MCF 10A (cell line): ENCODE results near the gene ATP1A2. TPM values are rescaled to one million over a fixed set of nuclear protein-coding genes. Genes with fewer than 3 reads are reported as not detected.

Source experiments
- BruUV-seq: library from RNA; stranded (reverse); fragments of 400-500 nt; replicated peaks from 2 replicates; lab custom pipeline; 2021; lab: Mats Ljungman, UMichigan
- CTCF ChIA-PET: fragments of 300-600 bp; sonication (Branson Sonifier 250); formaldehyde crosslinking; extraction: SDS; loops from one replicate; lab custom pipeline; 2021; ENCODE audit warnings: antibody characterized with exemption, inconsistent platforms; lab: Yijun Ruan, JAX
- POLR2A ChIA-PET: fragments of 300-600, 350-650 bp; sonication (Branson Sonifier 250); formaldehyde crosslinking; extraction: SDS; loops from one replicate; lab custom pipeline; 2020; ENCODE audit warnings: antibody characterized with exemption, inconsistent platforms; lab: Yijun Ruan, JAX
- DNase-seq: peaks from one replicate; pipeline ENCODE4 v3.0.0-alpha.2; 2018; ENCODE audit not compliant: unreplicated experiment
- H3K27ac Mint-ChIP-seq: one replicate; pipeline ENCODE4 v1.8.0; 2022; ENCODE audit warnings: mild to moderate bottlenecking, low read depth, mixed read lengths; ENCODE audit not compliant: unreplicated experiment
- H3K27me3 Mint-ChIP-seq: one replicate; pipeline ENCODE4 v1.8.0; 2022; ENCODE audit warnings: mixed read lengths; ENCODE audit not compliant: insufficient read depth, unreplicated experiment
- H3K36me3 Mint-ChIP-seq: one replicate; pipeline ENCODE4 v1.8.0; 2022; ENCODE audit warnings: mild to moderate bottlenecking, moderate library complexity, mixed read lengths; ENCODE audit not compliant: insufficient read depth, unreplicated experiment
- H3K4me1 Mint-ChIP-seq: one replicate; pipeline ENCODE4 v1.8.0; 2022; ENCODE audit warnings: mixed read lengths; ENCODE audit not compliant: insufficient read depth, unreplicated experiment
- H3K4me3 Mint-ChIP-seq: one replicate; pipeline ENCODE4 v1.8.0; 2022; ENCODE audit warnings: mild to moderate bottlenecking, moderate library complexity, mixed read lengths; ENCODE audit not compliant: unreplicated experiment
- H3K9me3 Mint-ChIP-seq: one replicate; pipeline ENCODE4 v1.8.0; 2022; ENCODE audit warnings: mixed read lengths; ENCODE audit not compliant: unreplicated experiment
- intact Hi-C: fragments of 100-400 bp; cut with micrococcal nuclease; formaldehyde crosslinking; loops from 2 replicates; pipeline ENCODE4 v1.14.1; 2022
- total RNA-seq: library from RNA; stranded (reverse); gene quantifications from 2 replicates; pipeline ENCODE4 v1.2.3, GENCODE V29; 2022
- TF ChIP-seq, protein P1 (sequence below): fragments of 200-600 bp; IDR thresholded peaks from one replicate; pipeline ENCODE4 v1.8.0; 2022; ENCODE audit warnings: antibody characterized with exemption, mild to moderate bottlenecking; ENCODE audit not compliant: unreplicated experiment

The ATP1A2 gene
- total RNA-seq, 1 experiment from 2014 or later: not detected

DNA sequence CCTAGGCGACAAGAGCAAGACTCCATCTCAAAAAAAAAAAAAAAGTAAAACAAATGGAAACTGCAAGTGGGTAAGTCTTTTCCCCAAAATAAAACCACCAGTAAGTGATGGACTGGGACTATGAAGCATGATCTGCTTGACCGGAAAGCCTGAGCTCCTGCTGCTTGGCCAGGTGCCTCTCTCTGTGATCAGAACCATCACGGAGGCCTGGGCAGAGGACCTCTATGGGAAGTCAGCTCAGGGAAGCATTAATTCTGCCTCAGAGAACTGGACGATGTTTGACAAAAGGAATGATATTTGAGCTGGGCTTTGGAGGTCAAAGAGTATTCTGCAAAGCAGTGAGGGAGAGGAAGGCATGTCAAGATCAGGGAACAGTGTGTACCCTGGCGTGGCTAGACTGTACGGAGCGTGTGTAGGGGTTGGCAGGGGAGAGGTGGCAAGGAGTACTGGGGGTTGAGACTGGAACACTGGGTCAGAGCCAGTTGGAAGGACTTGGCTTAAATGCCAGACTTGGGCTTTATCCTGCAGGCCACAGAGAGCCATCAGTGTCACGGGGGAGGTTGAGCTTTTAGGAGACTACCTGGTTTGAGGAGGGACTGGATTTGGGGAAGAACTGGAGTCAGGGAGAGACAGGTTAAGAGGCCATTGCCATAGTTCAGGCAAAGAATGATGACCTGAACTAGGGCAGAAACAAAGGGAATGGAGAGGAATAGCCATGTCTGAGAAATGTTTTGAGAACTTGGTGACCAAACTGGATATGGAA is 16.4 kb downstream of the ATP1A2 start:
- TF ChIP-seq, protein P1, sequence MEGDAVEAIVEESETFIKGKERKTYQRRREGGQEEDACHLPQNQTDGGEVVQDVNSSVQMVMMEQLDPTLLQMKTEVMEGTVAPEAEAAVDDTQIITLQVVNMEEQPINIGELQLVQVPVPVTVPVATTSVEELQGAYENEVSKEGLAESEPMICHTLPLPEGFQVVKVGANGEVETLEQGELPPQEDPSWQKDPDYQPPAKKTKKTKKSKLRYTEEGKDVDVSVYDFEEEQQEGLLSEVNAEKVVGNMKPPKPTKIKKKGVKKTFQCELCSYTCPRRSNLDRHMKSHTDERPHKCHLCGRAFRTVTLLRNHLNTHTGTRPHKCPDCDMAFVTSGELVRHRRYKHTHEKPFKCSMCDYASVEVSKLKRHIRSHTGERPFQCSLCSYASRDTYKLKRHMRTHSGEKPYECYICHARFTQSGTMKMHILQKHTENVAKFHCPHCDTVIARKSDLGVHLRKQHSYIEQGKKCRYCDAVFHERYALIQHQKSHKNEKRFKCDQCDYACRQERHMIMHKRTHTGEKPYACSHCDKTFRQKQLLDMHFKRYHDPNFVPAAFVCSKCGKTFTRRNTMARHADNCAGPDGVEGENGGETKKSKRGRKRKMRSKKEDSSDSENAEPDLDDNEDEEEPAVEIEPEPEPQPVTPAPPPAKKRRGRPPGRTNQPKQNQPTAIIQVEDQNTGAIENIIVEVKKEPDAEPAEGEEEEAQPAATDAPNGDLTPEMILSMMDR: no peak
- intact Hi-C loops: no loop called here
- DNase-seq: no peak
- Mint-ChIP-seq H3K9me3 (no peaks in the 10 kb centered on the region), H3K27ac (peak overlapping the region; percentile 8), H3K4me3 (no peak overlapping the region), H3K27me3 (peaks cover 12% of the 10 kb centered on the region), H3K4me1 (peaks cover 24% of the 10 kb centered on the region), H3K36me3 (no peaks in the 10 kb centered on the region)
- CTCF ChIA-PET: interaction anchor here (0.9 to 1.7 kb wide), 6 partner anchors 16 to 120 kb away, joined by 3 to 8 read pairs (median 4); no protein-coding TSS in a partner anchor
- POLR2A ChIA-PET: no interaction called here
- no TSS peak for BruUV-seq

DNA sequence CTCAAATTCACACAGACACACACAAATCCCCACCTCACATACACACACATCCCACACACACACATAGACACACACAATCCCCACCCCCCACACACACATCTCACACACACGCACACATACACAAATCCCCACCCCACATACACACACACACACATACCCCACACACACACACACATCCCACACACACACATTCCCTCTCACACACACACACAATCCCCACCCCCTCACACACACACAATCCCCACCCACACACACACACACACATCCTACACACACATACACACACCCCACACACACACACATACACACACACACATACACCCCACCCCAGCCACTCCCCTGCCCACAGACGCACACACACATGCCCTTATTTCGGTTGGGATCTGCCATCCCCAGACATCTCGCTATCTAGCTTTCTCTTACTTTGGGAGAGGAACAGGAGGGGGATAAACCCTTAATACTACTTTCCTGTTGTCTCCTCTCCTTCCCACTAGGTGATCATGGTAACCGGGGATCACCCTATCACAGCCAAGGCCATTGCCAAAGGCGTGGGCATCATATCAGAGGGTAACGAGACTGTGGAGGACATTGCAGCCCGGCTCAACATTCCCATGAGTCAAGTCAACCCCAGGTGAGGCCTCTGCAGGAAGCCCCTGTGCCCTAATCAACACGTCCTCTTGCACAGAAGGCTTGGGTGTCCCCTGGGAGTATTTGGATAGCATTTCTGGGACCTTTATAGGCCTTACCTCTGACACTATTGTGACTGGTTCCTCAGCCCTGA is 18.6 kb downstream of the ATP1A2 start:
- no peaks in the 10 kb centered on the region for H3K9me3 Mint-ChIP-seq
- ChIA-PET CTCF (no interaction called here), POLR2A (no interaction called here)
- TF ChIP-seq, protein P1: no peak
- peaks cover 14% of the 10 kb centered on the region for H3K4me1 Mint-ChIP-seq
- no peak overlapping the region for H3K4me3 Mint-ChIP-seq
- peaks cover 12% of the 10 kb centered on the region for H3K27me3 Mint-ChIP-seq
- BruUV-seq: no TSS peak
- H3K27ac Mint-ChIP-seq: no peak overlapping the region
- no peaks in the 10 kb centered on the region for H3K36me3 Mint-ChIP-seq
- intact Hi-C loops: no loop called here
- DNase-seq: no peak

- intact Hi-C loops: no loop called here
- Mint-ChIP-seq H3K27me3 (peaks cover 17% of the 10 kb centered on the region), H3K9me3 (no peaks in the 10 kb centered on the region), H3K4me1 (peaks cover 11% of the 10 kb centered on the region), H3K36me3 (no peaks in the 10 kb centered on the region), H3K27ac (no peak overlapping the region), H3K4me3 (no peak overlapping the region)
- ChIA-PET CTCF (no interaction called here), POLR2A (interaction anchor here (0.7 kb wide), 1 partner anchor 24 kb away, joined by 3 read pairs; no protein-coding TSS in a partner anchor)
- TF ChIP-seq, protein P1: no peak
- no peak for DNase-seq
- BruUV-seq: no TSS peak
Observed at GRCh38 chr1:160134791-160135572, 19.4 kb downstream of the ATP1A2 start.
